Measurements from ENCODE around the gene AMBP.
"Not testable (repeated sequence)": the region's sequence is repeated elsewhere in the genome, so short reads cannot be mapped to it uniquely, and the experiment has no call there.

The AMBP gene

GRCh38 chr9:114087721-114088120 is 9.6 kb upstream of the AMBP start:
- no peak overlapping the region for H3K4me3 ChIP-seq (ENCODE audit: low read depth, low read length)
- TF ChIP-seq, protein P1, sequence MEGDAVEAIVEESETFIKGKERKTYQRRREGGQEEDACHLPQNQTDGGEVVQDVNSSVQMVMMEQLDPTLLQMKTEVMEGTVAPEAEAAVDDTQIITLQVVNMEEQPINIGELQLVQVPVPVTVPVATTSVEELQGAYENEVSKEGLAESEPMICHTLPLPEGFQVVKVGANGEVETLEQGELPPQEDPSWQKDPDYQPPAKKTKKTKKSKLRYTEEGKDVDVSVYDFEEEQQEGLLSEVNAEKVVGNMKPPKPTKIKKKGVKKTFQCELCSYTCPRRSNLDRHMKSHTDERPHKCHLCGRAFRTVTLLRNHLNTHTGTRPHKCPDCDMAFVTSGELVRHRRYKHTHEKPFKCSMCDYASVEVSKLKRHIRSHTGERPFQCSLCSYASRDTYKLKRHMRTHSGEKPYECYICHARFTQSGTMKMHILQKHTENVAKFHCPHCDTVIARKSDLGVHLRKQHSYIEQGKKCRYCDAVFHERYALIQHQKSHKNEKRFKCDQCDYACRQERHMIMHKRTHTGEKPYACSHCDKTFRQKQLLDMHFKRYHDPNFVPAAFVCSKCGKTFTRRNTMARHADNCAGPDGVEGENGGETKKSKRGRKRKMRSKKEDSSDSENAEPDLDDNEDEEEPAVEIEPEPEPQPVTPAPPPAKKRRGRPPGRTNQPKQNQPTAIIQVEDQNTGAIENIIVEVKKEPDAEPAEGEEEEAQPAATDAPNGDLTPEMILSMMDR (IDR thresholded peaks at IDR 0.05; ENCODE audit: low read depth, low read length) = no peak

GRCh38 chr9:114086607-114087006 is 8.5 kb upstream of the AMBP start:
- TF ChIP-seq, protein P1 (IDR thresholded peaks at IDR 0.05; ENCODE audit: low read depth, low read length) = no peak

DNA sequence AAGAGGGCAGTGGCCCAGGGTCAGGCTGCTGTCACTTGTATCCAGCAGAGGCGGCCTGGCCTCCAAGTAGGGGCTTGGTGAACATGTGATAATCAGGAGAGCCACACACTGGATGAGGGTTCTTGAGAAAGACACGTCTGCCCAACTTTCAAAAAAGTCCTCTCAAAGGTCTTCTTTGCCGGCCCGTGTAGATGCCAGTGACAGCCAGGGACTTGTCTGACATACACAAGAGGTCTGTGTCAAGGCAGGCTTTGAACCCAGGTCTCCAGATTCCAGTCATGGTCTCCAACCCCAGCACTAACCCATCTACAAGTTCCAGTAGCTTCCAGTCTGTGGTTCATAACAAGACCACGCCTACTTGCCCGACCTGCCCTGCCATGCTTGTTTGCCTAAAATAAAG is 7.9 kb upstream of the AMBP start:
- H3K4me3 ChIP-seq (ENCODE audit: low read depth, low read length) = no peak overlapping the region
- TF ChIP-seq, protein P1 (IDR thresholded peaks at IDR 0.05; ENCODE audit: low read depth, low read length) = no peak

More at GRCh38 chr9:114086607-114087006, 8.5 kb upstream of the AMBP start:
- no peak overlapping the region for H3K4me3 ChIP-seq (ENCODE audit: low read depth, low read length)

DNA sequence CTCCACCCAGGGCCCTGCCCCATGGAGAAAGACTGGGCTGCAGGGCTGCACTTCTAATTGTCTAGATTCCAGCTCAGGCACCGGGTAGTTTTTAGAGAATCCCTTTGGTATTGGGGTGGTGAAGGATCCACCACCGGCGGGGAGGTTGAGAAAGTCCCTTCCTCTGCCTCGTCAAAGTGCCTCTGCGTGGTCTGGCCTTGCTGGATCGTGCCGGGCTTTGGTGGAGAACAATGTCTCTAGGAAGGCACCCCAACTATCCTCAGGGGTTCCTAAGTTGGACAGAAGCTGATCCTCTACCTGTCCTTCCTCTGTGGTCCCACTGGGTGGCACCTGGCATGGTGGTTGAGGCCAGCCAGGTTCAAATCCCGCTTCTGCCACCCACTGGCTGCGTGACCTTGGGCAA is 7.3 kb upstream of the AMBP start:
- TF ChIP-seq, protein P1 (IDR thresholded peaks at IDR 0.05; ENCODE audit: low read depth, low read length) = no peak

DNA sequence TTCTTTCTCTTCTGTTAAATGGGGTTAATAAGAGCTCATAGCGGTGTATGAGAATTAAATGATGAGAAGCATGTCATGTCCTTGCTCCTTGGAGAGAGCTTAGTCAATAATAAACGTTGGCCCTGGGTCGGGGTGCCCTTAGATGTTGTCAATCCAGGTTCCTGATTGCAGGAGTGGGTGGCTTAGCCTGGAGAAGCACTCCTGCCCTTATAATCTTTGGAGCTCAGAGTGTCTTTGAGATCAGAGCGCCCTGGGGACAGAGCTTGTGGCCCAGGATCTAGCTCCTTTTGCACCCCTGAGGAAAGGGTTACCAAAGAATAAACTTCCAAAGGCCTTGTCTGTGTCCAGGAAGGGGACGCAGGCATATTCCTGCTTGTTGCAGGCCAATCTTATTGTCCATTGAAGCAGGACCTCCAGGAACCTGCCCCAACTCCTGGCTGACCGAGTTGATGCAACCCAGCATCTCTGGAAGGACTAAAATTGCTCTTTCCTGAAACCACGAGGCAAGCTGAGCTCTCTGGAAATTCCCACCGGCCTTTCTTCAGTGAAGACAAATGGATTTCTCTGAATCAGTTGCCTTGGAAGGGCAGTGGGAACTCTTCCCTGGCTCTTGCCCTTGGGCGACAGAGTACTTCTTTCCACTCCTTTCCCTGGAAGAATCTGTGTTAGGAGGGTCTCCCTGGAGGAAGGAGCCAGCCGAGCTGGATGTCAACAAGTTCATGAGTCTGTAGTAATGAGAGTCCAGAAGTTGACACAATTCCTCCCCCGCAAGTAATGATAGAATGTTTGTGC is 6.4 kb upstream of the AMBP start:
- no peak overlapping the region for H3K4me3 ChIP-seq (ENCODE audit: low read depth, low read length)
- TF ChIP-seq, protein P1 (IDR thresholded peaks at IDR 0.05; ENCODE audit: low read depth, low read length) = no peak

More for the DNA sequence above, 7.3 kb upstream of the AMBP start:
- H3K4me3 ChIP-seq (ENCODE audit: low read depth, low read length) = no peak overlapping the region

GRCh38 chr9:114083666-114084065 is 5.6 kb upstream of the AMBP start:
- TF ChIP-seq, protein P1 (IDR thresholded peaks at IDR 0.05; ENCODE audit: low read depth, low read length) = no peak
- no peak overlapping the region for H3K4me3 ChIP-seq (ENCODE audit: low read depth, low read length)

DNA sequence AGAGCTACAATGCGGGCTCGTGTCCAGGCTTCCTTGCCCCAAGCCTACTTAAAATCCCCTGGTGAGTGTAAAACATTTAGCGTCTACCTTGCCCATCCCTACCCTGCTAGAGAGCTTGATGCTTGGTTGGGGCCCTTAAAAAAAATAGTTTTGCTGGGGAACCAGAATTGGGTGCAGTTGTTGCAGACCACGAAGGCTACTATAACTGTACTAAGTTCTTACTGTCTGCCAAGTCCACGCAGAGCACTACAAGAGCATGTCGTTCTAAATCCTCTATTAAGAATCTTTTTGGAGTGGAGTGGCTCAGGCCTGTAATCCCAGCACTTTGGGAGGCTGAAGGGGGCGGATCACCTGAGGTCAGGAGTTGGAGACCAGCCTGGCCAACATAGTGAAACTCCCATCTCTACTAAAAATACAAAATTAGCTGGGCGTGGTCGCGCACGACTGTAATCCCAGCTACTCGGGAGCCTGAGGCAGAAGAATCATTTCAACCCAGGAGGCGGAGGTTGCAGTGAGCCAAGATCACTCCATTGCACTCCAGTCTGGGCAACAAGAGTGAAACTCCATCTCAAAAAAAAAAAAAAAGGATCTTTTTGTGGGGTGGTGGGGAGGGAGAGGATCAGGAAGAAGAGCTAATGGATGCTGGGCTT is 4.8 kb upstream of the AMBP start:
- H3K4me3 ChIP-seq (ENCODE audit: low read depth, low read length) = not testable (repeated sequence)
